ENCODE measurements around the gene SIX5. TPM values are rescaled to one million over a fixed set of nuclear protein-coding genes. Genes with fewer than 3 reads are reported as not detected.

The SIX5 gene
- total RNA-seq, 1 donor from 2014 or later: 21.9 TPM

DNA sequence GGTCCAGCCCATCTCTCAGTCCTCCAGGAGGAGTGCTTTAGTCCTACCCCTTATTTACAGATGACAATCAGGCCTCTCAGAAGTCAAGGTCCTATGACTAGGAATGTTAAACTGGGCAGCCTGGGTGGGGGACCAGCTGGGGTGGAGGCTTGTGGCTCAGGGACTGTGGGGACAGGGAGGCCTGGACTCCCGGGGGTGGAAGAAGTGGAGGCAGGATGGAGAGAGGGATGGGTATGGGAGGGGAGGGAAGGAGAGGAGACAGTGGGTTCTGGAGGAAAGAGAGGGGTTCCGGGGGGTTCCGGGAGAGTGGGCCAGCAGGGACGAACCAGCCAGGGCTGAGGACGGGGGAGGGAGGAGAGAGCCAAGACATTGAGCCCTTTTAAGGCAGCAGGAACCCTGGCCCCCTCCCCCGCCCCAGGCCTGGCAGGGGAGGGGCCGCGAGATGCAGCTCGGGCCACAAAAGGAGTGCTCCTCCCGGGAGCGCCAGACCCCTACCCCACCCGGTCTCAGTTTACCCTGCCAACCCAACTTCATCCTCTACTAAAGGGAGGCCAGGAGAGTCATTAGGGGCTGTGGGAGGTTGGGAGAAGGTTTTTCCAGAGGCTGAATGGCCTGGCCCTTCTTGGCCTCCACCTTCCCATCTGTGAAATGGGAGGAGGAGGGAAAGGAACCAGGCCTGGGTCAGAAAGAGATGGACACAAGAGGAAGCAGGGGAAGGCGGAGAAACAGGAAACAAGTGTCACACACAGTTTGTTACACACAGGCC, 11.6 kb upstream of the SIX5 start:
- Mint-ChIP-seq H3K9me3 (ENCODE audit: unreplicated experiment) (no peaks in the 10 kb centered on the region), H3K27ac (ENCODE audit: unreplicated experiment) (no peak overlapping the region), H3K36me3 (ENCODE audit: low read depth, unreplicated experiment) (peaks cover 20% of the 10 kb centered on the region), H3K4me3 (ENCODE audit: unreplicated experiment) (no peak overlapping the region), H3K4me1 (ENCODE audit: unreplicated experiment) (peaks cover 12% of the 10 kb centered on the region), H3K27me3 (ENCODE audit: unreplicated experiment) (peaks cover 21% of the 10 kb centered on the region)
- TF ChIP-seq CTCF (IDR thresholded peaks at IDR 0.05; ENCODE audit: unreplicated experiment): no peak
- no peak for DNase-seq (ENCODE audit: low spot score)

- H3K36me3 Mint-ChIP-seq (ENCODE audit: low read depth, unreplicated experiment): peaks cover 20% of the 10 kb centered on the region
- DNase-seq (ENCODE audit: low spot score): no peak
- no peaks in the 10 kb centered on the region for H3K9me3 Mint-ChIP-seq (ENCODE audit: unreplicated experiment)
- H3K27me3 Mint-ChIP-seq (ENCODE audit: unreplicated experiment): peaks cover 21% of the 10 kb centered on the region
- H3K4me1 Mint-ChIP-seq (ENCODE audit: unreplicated experiment): peaks cover 12% of the 10 kb centered on the region
- H3K27ac Mint-ChIP-seq (ENCODE audit: unreplicated experiment): no peak overlapping the region
- TF ChIP-seq CTCF (IDR thresholded peaks at IDR 0.05; ENCODE audit: unreplicated experiment): no peak
- no peak overlapping the region for H3K4me3 Mint-ChIP-seq (ENCODE audit: unreplicated experiment)
Measured at GRCh38 chr19:45780146-45780447, 11.0 kb upstream of the SIX5 start.

GRCh38 chr19:45779231-45780145, 10.4 kb upstream of the SIX5 start:
- Mint-ChIP-seq H3K4me1 (ENCODE audit: unreplicated experiment) (peaks cover 12% of the 10 kb centered on the region), H3K36me3 (ENCODE audit: low read depth, unreplicated experiment) (peaks cover 27% of the 10 kb centered on the region), H3K9me3 (ENCODE audit: unreplicated experiment) (no peaks in the 10 kb centered on the region), H3K27me3 (ENCODE audit: unreplicated experiment) (peaks cover 21% of the 10 kb centered on the region), H3K4me3 (ENCODE audit: unreplicated experiment) (peak overlapping the region; percentile 52), H3K27ac (ENCODE audit: unreplicated experiment) (no peak overlapping the region)
- peak; percentile 89 for DNase-seq (ENCODE audit: low spot score)
- TF ChIP-seq CTCF (IDR thresholded peaks at IDR 0.05; ENCODE audit: unreplicated experiment): peak; percentile 59

DNA sequence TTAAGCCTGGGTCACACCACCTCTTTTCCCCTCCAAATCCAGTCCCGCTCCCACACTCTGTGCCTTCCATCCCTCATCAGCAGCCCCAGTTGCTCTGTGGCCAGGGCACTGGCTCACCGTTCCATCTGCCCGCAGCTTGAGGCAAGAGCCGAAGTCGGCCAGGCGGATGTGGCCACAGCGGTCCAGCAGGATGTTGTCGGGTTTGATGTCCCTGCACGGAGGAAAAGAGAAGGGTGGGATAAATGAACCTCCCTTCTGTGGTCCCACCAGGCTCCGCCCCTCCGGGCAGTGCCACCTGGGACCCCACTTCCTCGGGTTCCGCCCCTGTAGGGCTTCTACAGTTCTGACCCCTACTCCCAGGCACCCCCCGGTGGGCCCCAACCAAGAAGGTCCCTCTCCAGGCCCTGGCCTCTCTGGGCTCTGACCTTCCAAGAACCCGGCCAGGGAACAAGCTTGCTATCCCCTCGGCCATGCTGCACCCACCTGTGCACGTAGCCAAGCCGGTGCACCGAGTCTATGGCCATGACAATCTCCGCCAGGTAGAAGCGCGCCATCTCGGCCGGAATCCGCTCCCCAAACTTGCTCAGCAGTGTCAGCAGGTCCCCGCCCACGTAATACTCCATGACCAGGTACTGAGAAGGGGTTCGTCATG, 9.1 kb upstream of the SIX5 start:
- Mint-ChIP-seq H3K9me3 (ENCODE audit: unreplicated experiment) (no peaks in the 10 kb centered on the region), H3K27me3 (ENCODE audit: unreplicated experiment) (peaks cover 20% of the 10 kb centered on the region), H3K4me3 (ENCODE audit: unreplicated experiment) (no peak overlapping the region), H3K36me3 (ENCODE audit: low read depth, unreplicated experiment) (peaks cover 31% of the 10 kb centered on the region), H3K27ac (ENCODE audit: unreplicated experiment) (no peak overlapping the region), H3K4me1 (ENCODE audit: unreplicated experiment) (peaks cover 12% of the 10 kb centered on the region)
- no peak for TF ChIP-seq CTCF (IDR thresholded peaks at IDR 0.05; ENCODE audit: unreplicated experiment)
- no peak for DNase-seq (ENCODE audit: low spot score)
